ENCODE data around the gene HIF1AN. TPM values are rescaled to one million over a fixed set of nuclear protein-coding genes. Genes with fewer than 3 reads are reported as not detected.

HIF1AN gene
- total RNA-seq, 1 experiment from 2014 or later = 14.8 TPM

DNA sequence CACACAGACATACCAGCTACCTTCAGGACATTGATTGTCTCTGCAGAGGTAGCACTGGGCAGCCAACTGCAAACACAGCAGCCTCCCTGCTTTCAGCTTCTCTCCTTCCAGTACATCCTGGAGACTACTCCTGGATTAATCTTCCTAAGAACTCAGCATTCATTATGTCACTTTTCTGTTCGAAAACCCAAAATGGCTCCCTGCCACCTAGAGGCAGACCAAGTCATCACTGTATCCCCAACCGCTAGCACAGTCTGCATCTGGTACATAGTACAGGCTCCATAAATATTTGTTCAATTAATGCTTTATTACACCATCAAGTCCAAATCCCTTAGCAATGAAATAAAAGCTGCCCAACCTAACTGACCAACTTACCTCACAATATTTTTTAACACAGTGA, 11.1 kb upstream of the HIF1AN start:
- Histone ChIP-seq H3K4me1 (ENCODE audit: low read length) (peaks cover 10% of the 10 kb centered on the region), H3K4me2 (ENCODE audit: low read depth, low read length, poor library complexity, severe bottlenecking) (no peak overlapping the region), H3K9me3 (ENCODE audit: low read length) (no peaks in the 10 kb centered on the region), H3K27ac (ENCODE audit: low read length) (no peak overlapping the region), H3K4me3 (ENCODE audit: low read length) (no peak overlapping the region), H3K9me2 (replicated peaks; ENCODE audit: insufficient read depth, low read length) (no peaks in the 10 kb centered on the region), H3K27me3 (ENCODE audit: low read length) (no peaks in the 10 kb centered on the region), H3K9ac (ENCODE audit: low read length) (no peak overlapping the region), H4K20me1 (ENCODE audit: insufficient read depth, low read depth, low read length) (no peaks in the 10 kb centered on the region), H2AFZ (ENCODE audit: low read length) (no peak overlapping the region), H3K36me3 (ENCODE audit: insufficient read depth, low read length) (peaks cover 30% of the 10 kb centered on the region), H3K79me2 (ENCODE audit: low read length) (peaks cover 34% of the 10 kb centered on the region)
- no peak for DNase-seq

DNA sequence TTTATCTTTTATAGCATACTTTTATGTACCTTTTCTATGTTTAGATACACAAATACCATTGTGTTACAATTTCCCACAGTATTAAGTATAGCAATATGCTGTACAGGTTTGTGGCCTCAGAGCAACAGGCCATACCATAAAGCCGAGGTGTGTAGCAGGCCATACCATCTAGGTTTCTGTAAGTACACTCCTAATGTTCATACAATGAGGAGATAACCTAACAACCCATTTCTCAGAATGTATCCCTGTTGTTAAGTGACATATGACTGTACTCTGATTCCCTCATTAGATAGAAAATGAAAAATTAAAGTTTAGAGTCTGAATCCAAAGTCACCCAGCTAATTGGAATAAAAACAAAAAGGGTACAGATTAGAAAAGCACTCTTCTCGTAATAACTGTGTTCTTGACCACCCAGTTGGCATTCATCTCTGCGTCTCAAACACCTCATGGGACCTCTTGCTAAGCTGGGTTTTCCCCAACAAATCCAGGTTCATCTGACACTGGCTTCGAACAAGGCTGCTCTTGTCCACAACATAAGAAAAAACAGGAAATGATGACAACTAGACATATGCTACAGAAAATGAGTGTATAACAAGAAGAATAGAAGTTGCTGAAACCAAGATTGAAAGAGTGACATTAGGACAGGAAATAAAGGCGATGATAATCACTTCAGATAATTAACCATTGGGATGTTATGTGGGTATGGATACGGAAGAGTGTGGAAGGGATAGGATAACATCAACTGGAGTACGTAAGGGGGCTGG, 7.4 kb upstream of the HIF1AN start:
- Histone ChIP-seq H3K4me2 (ENCODE audit: low read depth, low read length, poor library complexity, severe bottlenecking) (peak overlapping the region; percentile 86), H2AFZ (ENCODE audit: low read length) (no peak overlapping the region)

DNA sequence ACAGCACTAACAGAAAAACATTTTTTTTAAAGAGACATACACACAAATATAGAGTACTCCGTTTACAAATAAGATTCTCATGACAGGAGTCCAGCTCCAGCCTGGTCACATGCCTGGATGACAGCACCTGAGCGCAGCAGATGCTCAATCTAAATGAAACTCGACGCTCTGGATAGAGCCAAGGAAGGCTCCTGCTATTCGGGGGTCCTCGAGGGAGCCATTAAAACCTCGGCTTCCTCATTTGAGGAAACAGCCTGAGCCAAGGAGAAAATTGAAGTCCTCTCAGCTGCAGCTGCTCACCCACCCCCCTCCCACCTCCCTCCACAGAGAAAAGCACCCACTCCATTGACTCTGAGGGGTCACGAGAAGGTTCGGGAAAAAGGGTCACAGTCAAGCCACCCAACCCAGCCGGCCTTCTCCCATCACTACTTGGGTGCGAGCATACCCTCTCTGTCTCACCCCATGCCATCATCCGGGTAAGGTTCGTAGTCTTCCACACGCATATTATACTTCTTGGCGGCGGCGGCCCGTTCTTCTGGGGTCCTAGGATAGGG, 6.7 kb upstream of the HIF1AN start:
- peaks cover 37% of the 10 kb centered on the region for H3K79me2 ChIP-seq (ENCODE audit: low read length)
- peaks cover 18% of the 10 kb centered on the region for H3K4me1 ChIP-seq (ENCODE audit: low read length)
- H4K20me1 ChIP-seq (ENCODE audit: insufficient read depth, low read depth, low read length) = no peaks in the 10 kb centered on the region
- H3K4me3 ChIP-seq (ENCODE audit: low read length) = peak overlapping the region; percentile 85
- DNase-seq = peak; percentile 83
- H3K9me2 ChIP-seq (replicated peaks; ENCODE audit: insufficient read depth, low read length) = no peaks in the 10 kb centered on the region
- peak overlapping the region; percentile 68 for H3K27ac ChIP-seq (ENCODE audit: low read length)
- peaks cover 30% of the 10 kb centered on the region for H3K36me3 ChIP-seq (ENCODE audit: insufficient read depth, low read length)
- H3K4me2 ChIP-seq (ENCODE audit: low read depth, low read length, poor library complexity, severe bottlenecking) = peak overlapping the region; percentile 86
- H2AFZ ChIP-seq (ENCODE audit: low read length) = peak overlapping the region; percentile 87; the same call in 1 of the 2 replicates
- no peaks in the 10 kb centered on the region for H3K27me3 ChIP-seq (ENCODE audit: low read length)
- no peaks in the 10 kb centered on the region for H3K9me3 ChIP-seq (ENCODE audit: low read length)
- H3K9ac ChIP-seq (ENCODE audit: low read length) = peak overlapping the region; percentile 89

More for the DNA sequence above, 7.4 kb upstream of the HIF1AN start:
- H3K27ac ChIP-seq (ENCODE audit: low read length) = peak overlapping the region; percentile 68
- H3K9ac ChIP-seq (ENCODE audit: low read length) = peak overlapping the region; percentile 89
- no peaks in the 10 kb centered on the region for H3K9me2 ChIP-seq (replicated peaks; ENCODE audit: insufficient read depth, low read length)
- no peak for DNase-seq
- no peaks in the 10 kb centered on the region for H3K27me3 ChIP-seq (ENCODE audit: low read length)
- peaks cover 18% of the 10 kb centered on the region for H3K4me1 ChIP-seq (ENCODE audit: low read length)
- H3K9me3 ChIP-seq (ENCODE audit: low read length) = no peaks in the 10 kb centered on the region
- peaks cover 37% of the 10 kb centered on the region for H3K79me2 ChIP-seq (ENCODE audit: low read length)
- H4K20me1 ChIP-seq (ENCODE audit: insufficient read depth, low read depth, low read length) = no peaks in the 10 kb centered on the region
- H3K36me3 ChIP-seq (ENCODE audit: insufficient read depth, low read length) = peaks cover 30% of the 10 kb centered on the region
- peak overlapping the region; percentile 85 for H3K4me3 ChIP-seq (ENCODE audit: low read length)

DNA sequence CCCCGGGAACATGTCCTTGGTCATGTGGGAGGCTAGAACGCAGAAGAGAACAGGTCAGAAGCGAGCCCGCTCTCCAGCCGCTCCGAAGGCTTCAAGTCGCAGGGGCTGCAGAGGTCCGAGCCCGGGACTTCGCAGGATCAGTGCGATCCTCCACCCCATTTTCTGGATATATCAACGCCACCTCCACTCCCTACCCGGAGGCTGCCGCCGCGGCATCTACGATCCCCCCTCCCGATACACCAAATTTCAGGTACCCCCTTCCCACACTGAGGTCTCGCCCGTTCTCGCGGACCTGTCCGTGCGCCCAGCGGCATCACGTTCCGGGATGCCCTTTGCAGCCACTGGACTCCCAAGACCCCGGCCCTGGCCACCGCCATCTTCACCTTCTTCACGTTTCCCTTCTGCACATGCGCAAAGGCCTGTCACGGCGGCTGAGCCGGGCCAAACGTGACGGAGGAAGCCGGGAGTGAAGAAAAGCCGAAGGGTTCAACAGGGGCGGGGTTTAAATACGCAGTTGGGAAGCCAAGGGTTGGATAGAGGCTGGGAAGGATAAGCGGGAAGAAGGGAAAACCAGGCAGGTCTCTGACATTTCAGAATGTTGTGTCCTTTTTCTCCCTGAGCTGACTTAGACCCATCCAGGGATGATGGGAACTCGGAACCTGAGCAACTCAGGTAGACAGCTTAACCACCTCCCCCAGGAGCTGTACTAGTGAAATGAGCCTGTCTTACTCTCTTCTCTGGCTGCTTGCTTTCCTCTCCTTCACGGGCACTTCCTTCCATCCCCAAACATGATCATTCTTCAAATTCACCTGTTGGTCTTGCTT, 6.1 kb upstream of the HIF1AN start, which contains the start of gene NDUFB8:
Gene NDUFB8 (minus strand): TSS at position 397 of the 824 bp plus-strand sequence. CDS start 20 bp downstream, at position 377.
- no peaks in the 10 kb centered on the region for H3K9me2 ChIP-seq (replicated peaks; ENCODE audit: insufficient read depth, low read length)
- peak within 1 kb of the TSS; percentile 87 for H2AFZ ChIP-seq (ENCODE audit: low read length)
- H3K36me3 ChIP-seq (ENCODE audit: insufficient read depth, low read length) = peaks cover 26% of the 10 kb centered on the region
- H3K27me3 ChIP-seq (ENCODE audit: low read length) = no peaks in the 10 kb centered on the region
- H3K27ac ChIP-seq (ENCODE audit: low read length) = peak within 1 kb of the TSS; percentile 68
- peak; percentile 95 for DNase-seq
- no peaks in the 10 kb centered on the region for H4K20me1 ChIP-seq (ENCODE audit: insufficient read depth, low read depth, low read length)
- peaks cover 18% of the 10 kb centered on the region for H3K4me1 ChIP-seq (ENCODE audit: low read length)
- H3K79me2 ChIP-seq (ENCODE audit: low read length) = peaks cover 37% of the 10 kb centered on the region
- peak within 1 kb of the TSS; percentile 89 for H3K9ac ChIP-seq (ENCODE audit: low read length)
- H3K4me3 ChIP-seq (ENCODE audit: low read length) = peak within 1 kb of the TSS; percentile 85
- peak within 1 kb of the TSS; percentile 86 for H3K4me2 ChIP-seq (ENCODE audit: low read depth, low read length, poor library complexity, severe bottlenecking)
- H3K9me3 ChIP-seq (ENCODE audit: low read length) = no peaks in the 10 kb centered on the region

DNA sequence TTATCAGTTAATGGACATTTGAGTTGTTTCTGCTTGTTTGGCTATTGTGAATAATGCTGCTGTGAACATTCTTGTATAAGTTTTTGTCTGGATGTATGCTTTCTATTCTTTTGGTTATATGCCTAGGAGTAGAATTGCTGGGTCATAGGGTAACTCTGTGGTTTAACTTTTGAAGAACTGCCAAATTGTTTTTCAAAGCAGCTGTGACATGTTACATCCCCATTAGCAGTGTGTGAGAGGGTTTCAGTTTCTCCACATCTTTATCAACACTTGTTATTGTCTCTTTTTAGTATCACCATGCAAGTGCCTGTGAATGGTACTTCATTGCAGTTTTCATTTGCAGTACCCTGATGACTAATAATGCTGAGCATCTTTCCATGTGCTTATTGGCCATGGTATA, 4.0 kb upstream of the HIF1AN start:
- no peak overlapping the region for H3K27ac ChIP-seq (ENCODE audit: low read length)
- H3K27me3 ChIP-seq (ENCODE audit: low read length) = no peaks in the 10 kb centered on the region
- H3K4me1 ChIP-seq (ENCODE audit: low read length) = peaks cover 30% of the 10 kb centered on the region
- H3K4me2 ChIP-seq (ENCODE audit: low read depth, low read length, poor library complexity, severe bottlenecking) = no peak overlapping the region
- H3K9ac ChIP-seq (ENCODE audit: low read length) = no peak overlapping the region
- H3K79me2 ChIP-seq (ENCODE audit: low read length) = peaks cover 43% of the 10 kb centered on the region
- H3K9me2 ChIP-seq (replicated peaks; ENCODE audit: insufficient read depth, low read length) = no peaks in the 10 kb centered on the region
- DNase-seq = no peak
- H2AFZ ChIP-seq (ENCODE audit: low read length) = no peak overlapping the region
- H3K4me3 ChIP-seq (ENCODE audit: low read length) = no peak overlapping the region
- H3K36me3 ChIP-seq (ENCODE audit: insufficient read depth, low read length) = peaks cover 11% of the 10 kb centered on the region; the same call in 1 of the 2 replicates
- no peaks in the 10 kb centered on the region for H3K9me3 ChIP-seq (ENCODE audit: low read length)
- peaks cover 8% of the 10 kb centered on the region; the same call in 1 of the 2 replicates for H4K20me1 ChIP-seq (ENCODE audit: insufficient read depth, low read depth, low read length)

DNA sequence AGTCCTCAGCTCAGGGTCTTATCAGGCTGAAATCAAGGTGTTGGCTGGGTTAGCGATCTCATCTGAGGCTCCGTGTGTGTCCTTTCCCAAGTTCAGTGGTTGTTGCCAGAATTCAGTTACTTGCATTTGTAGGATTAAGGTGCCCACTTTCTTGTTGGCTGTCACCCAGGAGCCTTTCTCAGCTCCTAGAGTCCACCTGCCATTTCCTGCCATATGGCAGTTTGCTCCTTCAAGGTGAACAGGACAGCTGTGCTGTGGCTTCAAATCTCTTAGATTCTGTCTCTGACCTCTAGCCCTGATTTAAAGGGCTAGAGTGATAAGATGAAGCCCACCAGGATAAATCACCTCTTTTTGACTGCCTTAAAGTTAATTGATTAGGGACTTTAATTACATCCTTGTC, 1.0 kb upstream of the HIF1AN start:
- Histone ChIP-seq H3K9me3 (ENCODE audit: low read length) (no peaks in the 10 kb centered on the region), H3K79me2 (ENCODE audit: low read length) (peaks cover 38% of the 10 kb centered on the region), H3K27me3 (ENCODE audit: low read length) (no peaks in the 10 kb centered on the region), H3K9ac (ENCODE audit: low read length) (no peak overlapping the region), H3K36me3 (ENCODE audit: insufficient read depth, low read length) (peaks cover 12% of the 10 kb centered on the region; the same call in 1 of the 2 replicates), H2AFZ (ENCODE audit: low read length) (peak overlapping the region; percentile 93), H3K9me2 (replicated peaks; ENCODE audit: insufficient read depth, low read length) (no peaks in the 10 kb centered on the region), H3K4me2 (ENCODE audit: low read depth, low read length, poor library complexity, severe bottlenecking) (no peak overlapping the region), H3K27ac (ENCODE audit: low read length) (no peak overlapping the region), H4K20me1 (ENCODE audit: insufficient read depth, low read depth, low read length) (peaks cover 11% of the 10 kb centered on the region; the same call in 1 of the 2 replicates), H3K4me3 (ENCODE audit: low read length) (no peak overlapping the region), H3K4me1 (ENCODE audit: low read length) (peaks cover 31% of the 10 kb centered on the region)
- DNase-seq = no peak

DNA sequence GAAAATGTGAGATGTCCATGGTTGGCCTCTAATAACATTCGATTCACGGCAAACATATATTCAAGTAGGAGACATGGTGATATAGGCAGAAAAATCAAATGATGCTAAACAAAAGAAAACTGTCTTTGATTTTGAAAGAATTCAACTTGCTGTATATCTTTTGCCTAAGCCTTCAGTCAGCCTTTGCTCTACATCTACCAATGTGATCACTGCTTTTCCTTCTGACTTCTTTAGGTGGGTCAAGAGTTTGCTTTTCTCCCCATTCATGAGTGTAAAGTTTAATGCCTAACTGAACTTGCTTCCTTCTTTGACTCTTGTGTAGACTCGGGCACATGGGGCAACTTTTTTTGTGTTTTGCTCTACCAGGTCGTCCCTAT, 417 bp upstream of the HIF1AN start:
- H3K9me2 ChIP-seq (replicated peaks; ENCODE audit: insufficient read depth, low read length) = no peaks in the 10 kb centered on the region
- peaks cover 25% of the 10 kb centered on the region for H3K4me1 ChIP-seq (ENCODE audit: low read length)
- no peak for DNase-seq
- no peaks in the 10 kb centered on the region for H3K27me3 ChIP-seq (ENCODE audit: low read length)
- H3K36me3 ChIP-seq (ENCODE audit: insufficient read depth, low read length) = peaks cover 14% of the 10 kb centered on the region; the same call in 1 of the 2 replicates
- peak overlapping the region; percentile 97 for H3K4me2 ChIP-seq (ENCODE audit: low read depth, low read length, poor library complexity, severe bottlenecking)
- H3K79me2 ChIP-seq (ENCODE audit: low read length) = peaks cover 36% of the 10 kb centered on the region
- peak overlapping the region; percentile 50; the same call in 1 of the 2 replicates for H3K9ac ChIP-seq (ENCODE audit: low read length)
- no peak overlapping the region for H3K27ac ChIP-seq (ENCODE audit: low read length)
- peak overlapping the region; percentile 93 for H3K4me3 ChIP-seq (ENCODE audit: low read length)
- H4K20me1 ChIP-seq (ENCODE audit: insufficient read depth, low read depth, low read length) = peaks cover 11% of the 10 kb centered on the region; the same call in 1 of the 2 replicates
- H2AFZ ChIP-seq (ENCODE audit: low read length) = peak overlapping the region; percentile 93
- no peaks in the 10 kb centered on the region for H3K9me3 ChIP-seq (ENCODE audit: low read length)
